GM23248 (cell line): Measurements from ENCODE around the gene EIF4E2.

Experiments
- EZH2 ChIP-seq: fragments of 200-600 bp; sonication (generic); IDR thresholded peaks from 2 replicates; pipeline ENCODE4 v1.6.1; 2018; ENCODE audit warnings: antibody characterized with exemption, mild to moderate bottlenecking; ENCODE audit not compliant: insufficient read depth, poor library complexity, severe bottlenecking
- EZH2phosphoT487 ChIP-seq: fragments of 200-600 bp; sonication (generic); IDR thresholded peaks from 2 replicates; pipeline ENCODE4 v1.6.1; 2018; ENCODE audit warnings: antibody characterized with exemption, moderate library complexity, mild to moderate bottlenecking, low read depth; ENCODE audit not compliant: insufficient read depth

- TF ChIP-seq EZH2 (no peak), EZH2phosphoT487 (no peak)
Observed at GRCh38 chr2:232518844-232519243, 31.6 kb upstream of the EIF4E2 start.
